ENCODE results near the gene FBXW12. TPM values are rescaled to one million over a fixed set of nuclear protein-coding genes. Genes with fewer than 3 reads are reported as not detected.
"Not testable (repeated sequence)": the region's sequence is repeated elsewhere in the genome, so short reads cannot be mapped to it uniquely, and the experiment has no call there.

Gene FBXW12
- total RNA-seq, 1 donor from 2014 or later: 0.82 TPM

- Histone ChIP-seq H3K4me3 (no peak overlapping the region), H3K27ac (no peak overlapping the region), H3K27me3 (no peaks in the 10 kb centered on the region), H3K79me2 (ENCODE audit: low read depth) (no peaks in the 10 kb centered on the region), H4K20me1 (ENCODE audit: low read depth) (no peaks in the 10 kb centered on the region), H3K9ac (no peak overlapping the region), H3K36me3 (no peaks in the 10 kb centered on the region), H3K4me1 (peaks cover 6% of the 10 kb centered on the region), H3K9me3 (ENCODE audit: low read depth) (no peaks in the 10 kb centered on the region), H2AFZ (replicated peaks) (no peak overlapping the region), H3K4me2 (no peak overlapping the region), H3F3A (ENCODE audit: low read depth) (no peaks in the 10 kb centered on the region)
- H3K9me3 Mint-ChIP-seq: peaks cover 3% of the 10 kb centered on the region
- no peak for DNase-seq (ENCODE audit: low spot score)
- H3K27me3 Mint-ChIP-seq (ENCODE audit: insufficient read depth, low read depth): peaks cover 2% of the 10 kb centered on the region
- H3K36me3 Mint-ChIP-seq: no peaks in the 10 kb centered on the region
- H3K27ac Mint-ChIP-seq: no peak overlapping the region
- no peak overlapping the region for H3K4me3 Mint-ChIP-seq
- no peak for TF ChIP-seq EZH2 (IDR thresholded peaks at IDR 0.05)
- H3K4me1 Mint-ChIP-seq: peaks cover 16% of the 10 kb centered on the region
These were observed 37.4 kb upstream of the FBXW12 start for GRCh38 chr3:48334605-48335004.

GRCh38 chr3:48335286-48335685, 36.7 kb upstream of the FBXW12 start:
- not testable (repeated sequence) for H3K9me3 ChIP-seq (ENCODE audit: low read depth); H3K27me3 Mint-ChIP-seq (ENCODE audit: insufficient read depth, low read depth); H3K27ac Mint-ChIP-seq; H4K20me1 ChIP-seq (ENCODE audit: low read depth); H3K36me3 Mint-ChIP-seq; H2AFZ ChIP-seq (replicated peaks); DNase-seq (ENCODE audit: low spot score); H3K9ac ChIP-seq; H3K27me3 ChIP-seq; H3F3A ChIP-seq (ENCODE audit: low read depth); H3K4me3 ChIP-seq; H3K4me3 Mint-ChIP-seq; H3K9me3 Mint-ChIP-seq; H3K4me2 ChIP-seq; H3K36me3 ChIP-seq; H3K4me1 ChIP-seq; H3K27ac ChIP-seq; H3K79me2 ChIP-seq (ENCODE audit: low read depth)
- H3K4me1 Mint-ChIP-seq: peaks cover 16% of the 10 kb centered on the region

GRCh38 chr3:48337536-48337935, 34.5 kb upstream of the FBXW12 start:
- H3K27me3 Mint-ChIP-seq (ENCODE audit: insufficient read depth, low read depth); H4K20me1 ChIP-seq (ENCODE audit: low read depth); H3K27ac ChIP-seq; H3F3A ChIP-seq (ENCODE audit: low read depth); H3K4me3 Mint-ChIP-seq; H3K79me2 ChIP-seq (ENCODE audit: low read depth); H3K36me3 ChIP-seq; H3K4me2 ChIP-seq; H3K9me3 Mint-ChIP-seq; H3K27ac Mint-ChIP-seq; H3K9me3 ChIP-seq (ENCODE audit: low read depth); H3K4me1 ChIP-seq; H2AFZ ChIP-seq (replicated peaks); H3K27me3 ChIP-seq; H3K36me3 Mint-ChIP-seq; H3K9ac ChIP-seq; DNase-seq (ENCODE audit: low spot score); H3K4me3 ChIP-seq: not testable (repeated sequence)
- peaks cover 12% of the 10 kb centered on the region for H3K4me1 Mint-ChIP-seq

- Histone ChIP-seq H3K9ac (no peak overlapping the region), H3K36me3 (no peaks in the 10 kb centered on the region), H3K4me2 (no peak overlapping the region), H3K9me3 (ENCODE audit: low read depth) (no peaks in the 10 kb centered on the region), H3K79me2 (ENCODE audit: low read depth) (no peaks in the 10 kb centered on the region), H3K27me3 (no peaks in the 10 kb centered on the region), H2AFZ (replicated peaks) (no peak overlapping the region), H3K4me1 (peaks cover 3% of the 10 kb centered on the region), H4K20me1 (ENCODE audit: low read depth) (no peaks in the 10 kb centered on the region), H3K4me3 (no peak overlapping the region), H3F3A (ENCODE audit: low read depth) (no peaks in the 10 kb centered on the region), H3K27ac (no peak overlapping the region)
- no peak overlapping the region for H3K4me3 Mint-ChIP-seq
- H3K27me3 Mint-ChIP-seq (ENCODE audit: insufficient read depth, low read depth): peaks cover 2% of the 10 kb centered on the region
- H3K4me1 Mint-ChIP-seq: peaks cover 3% of the 10 kb centered on the region
- DNase-seq (ENCODE audit: low spot score): no peak
- peaks cover 3% of the 10 kb centered on the region for H3K9me3 Mint-ChIP-seq
- H3K36me3 Mint-ChIP-seq: no peaks in the 10 kb centered on the region
- no peak overlapping the region for H3K27ac Mint-ChIP-seq
- TF ChIP-seq EZH2 (IDR thresholded peaks at IDR 0.05) (no peak), CTCF (IDR thresholded peaks at IDR 0.05) (no peak), EZH2phosphoT487 (IDR thresholded peaks at IDR 0.05) (no peak)
These were observed 33.4 kb upstream of the FBXW12 start for GRCh38 chr3:48338635-48339034.

- H3K27ac ChIP-seq: no peak overlapping the region
- H3K4me1 Mint-ChIP-seq: no peaks in the 10 kb centered on the region
- H3K4me3 Mint-ChIP-seq: no peak overlapping the region
- H3K9me3 ChIP-seq (ENCODE audit: low read depth): no peaks in the 10 kb centered on the region
- H3K27me3 ChIP-seq: peaks cover 12% of the 10 kb centered on the region
- no peaks in the 10 kb centered on the region for H4K20me1 ChIP-seq (ENCODE audit: low read depth)
- DNase-seq (ENCODE audit: low spot score): no peak
- no peaks in the 10 kb centered on the region for H3K79me2 ChIP-seq (ENCODE audit: low read depth)
- H3K4me3 ChIP-seq: no peak overlapping the region
- TF ChIP-seq EZH2 (IDR thresholded peaks at IDR 0.05): no peak
- TF ChIP-seq CTCF (IDR thresholded peaks at IDR 0.05): no peak
- TF ChIP-seq EZH2phosphoT487 (IDR thresholded peaks at IDR 0.05): no peak
- H3K4me1 ChIP-seq: no peaks in the 10 kb centered on the region
- no peak overlapping the region for H3K27ac Mint-ChIP-seq
- H3K9ac ChIP-seq: no peak overlapping the region
- H3K9me3 Mint-ChIP-seq: no peaks in the 10 kb centered on the region
- H3K4me2 ChIP-seq: no peak overlapping the region
- no peak overlapping the region for H2AFZ ChIP-seq (replicated peaks)
- no peaks in the 10 kb centered on the region for H3F3A ChIP-seq (ENCODE audit: low read depth)
- no peaks in the 10 kb centered on the region for H3K36me3 Mint-ChIP-seq
- H3K27me3 Mint-ChIP-seq (ENCODE audit: insufficient read depth, low read depth): no peaks in the 10 kb centered on the region
- H3K36me3 ChIP-seq: no peaks in the 10 kb centered on the region
These were observed 28.6 kb upstream of the FBXW12 start for GRCh38 chr3:48343432-48343831.

Data from neural progenitor cell (in vitro differentiated cells).